ENCODE measurements around the gene ATP9B. TPM values are rescaled to one million over a fixed set of nuclear protein-coding genes. Genes with fewer than 3 reads are reported as not detected.

The ATP9B gene
- total and polyA plus RNA-seq, 4 donors = 7.1 to 31.4 (median 15.5) TPM

DNA sequence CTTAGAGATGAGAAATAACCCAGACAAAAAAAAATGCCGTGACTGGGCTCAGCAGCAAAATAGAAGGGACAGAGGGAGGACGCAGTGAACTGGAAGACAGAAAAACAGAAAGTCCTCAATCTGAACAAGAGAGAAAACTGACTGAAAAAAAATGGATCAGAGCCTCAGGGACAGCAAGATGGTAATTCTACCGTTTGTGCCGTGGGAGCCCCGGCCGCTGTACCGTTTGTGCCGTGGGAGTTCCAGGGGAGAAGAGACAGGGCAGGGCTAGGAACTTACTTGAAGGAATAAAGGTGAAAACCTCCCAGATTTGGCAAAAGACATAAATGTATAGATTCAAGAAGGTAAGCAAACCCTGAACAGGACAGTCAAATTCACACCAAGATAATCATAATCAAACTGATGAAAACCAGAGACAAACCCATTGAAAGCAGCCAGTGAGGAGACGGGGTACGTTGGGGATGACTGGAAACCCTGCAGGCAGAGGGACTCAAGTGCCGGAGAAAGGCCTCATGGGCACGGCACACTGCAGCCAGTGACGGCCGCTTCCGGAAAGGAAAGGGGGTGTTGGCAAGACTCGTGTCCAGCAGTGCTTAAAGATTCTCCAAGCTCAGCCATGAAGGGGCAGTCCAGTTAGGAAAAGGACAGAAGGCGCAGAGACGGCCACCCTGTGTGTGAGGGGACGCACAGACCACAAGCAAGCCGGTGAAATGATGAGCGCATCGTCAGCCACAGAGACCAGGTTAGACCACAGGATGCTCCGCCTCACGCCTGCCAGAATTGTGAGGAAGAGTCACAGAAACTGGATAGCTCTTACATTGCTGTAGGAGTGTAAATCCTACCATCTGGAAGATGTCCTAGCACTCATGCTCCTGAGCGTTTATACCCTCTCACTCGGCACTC is 286.5 kb downstream of the ATP9B start:
- Histone ChIP-seq H3K27me3 (ENCODE audit: control insufficient read depth in 4 of 4, insufficient read depth in 4 of 4, low read length in 3 of 4) (no peaks in the 10 kb centered on the region), H3K9me3 (ENCODE audit: control insufficient read depth in 4 of 4, low read length in 3 of 4) (no peaks in the 10 kb centered on the region), H3K4me3 (ENCODE audit: low read depth in 1 of 3, low read length in 3 of 3) (no peak overlapping the region), H3K27ac (ENCODE audit: low read depth in 1 of 2, low read length in 2 of 2) (no peak overlapping the region), H3K9ac (ENCODE audit: low read depth in 1 of 2, low read length in 2 of 2) (no peak overlapping the region), H3K4me1 (ENCODE audit: control insufficient read depth in 4 of 4, insufficient read depth in 4 of 4, low read length in 3 of 4) (no peaks in the 10 kb centered on the region), H3K36me3 (ENCODE audit: control insufficient read depth in 4 of 4, insufficient read depth in 3 of 4, low read depth in 1 of 4, low read length in 3 of 4) (peaks cover 1 to 30% (median 14%) of the 10 kb centered on the region in 4 donors)
- DNase-seq (ENCODE audit: low spot score) = no peak
- no peak for TF ChIP-seq ZBTB33 (IDR thresholded peaks at IDR 0.05)
- TF ChIP-seq MAX (IDR thresholded peaks at IDR 0.05) = no peak
- TF ChIP-seq GABPA (IDR thresholded peaks at IDR 0.05 in 1 of 2, conservative IDR thresholded peaks at IDR 0.05 in 1 of 2) = no peak
- no peak for TF ChIP-seq RAD21 (IDR thresholded peaks at IDR 0.05)
- TF ChIP-seq FOXA2 (IDR thresholded peaks at IDR 0.05) = no peak
- no peak for TF ChIP-seq SP1 (IDR thresholded peaks at IDR 0.05)
- no peak for TF ChIP-seq RXRA (IDR thresholded peaks at IDR 0.05)
- TF ChIP-seq HNF4G (IDR thresholded peaks at IDR 0.05) = no peak
- TF ChIP-seq JUND (IDR thresholded peaks at IDR 0.05) = no peak
- no peak for TF ChIP-seq NR2F2 (IDR thresholded peaks at IDR 0.05)
- TF ChIP-seq TAF1 (conservative IDR thresholded peaks at IDR 0.05) = no peak
- TF ChIP-seq EGR1 (IDR thresholded peaks at IDR 0.05; ENCODE audit: low read depth in 2 of 2) = no peak
- TF ChIP-seq HNF4A (conservative IDR thresholded peaks at IDR 0.05) = no peak
- TF ChIP-seq, protein P1, sequence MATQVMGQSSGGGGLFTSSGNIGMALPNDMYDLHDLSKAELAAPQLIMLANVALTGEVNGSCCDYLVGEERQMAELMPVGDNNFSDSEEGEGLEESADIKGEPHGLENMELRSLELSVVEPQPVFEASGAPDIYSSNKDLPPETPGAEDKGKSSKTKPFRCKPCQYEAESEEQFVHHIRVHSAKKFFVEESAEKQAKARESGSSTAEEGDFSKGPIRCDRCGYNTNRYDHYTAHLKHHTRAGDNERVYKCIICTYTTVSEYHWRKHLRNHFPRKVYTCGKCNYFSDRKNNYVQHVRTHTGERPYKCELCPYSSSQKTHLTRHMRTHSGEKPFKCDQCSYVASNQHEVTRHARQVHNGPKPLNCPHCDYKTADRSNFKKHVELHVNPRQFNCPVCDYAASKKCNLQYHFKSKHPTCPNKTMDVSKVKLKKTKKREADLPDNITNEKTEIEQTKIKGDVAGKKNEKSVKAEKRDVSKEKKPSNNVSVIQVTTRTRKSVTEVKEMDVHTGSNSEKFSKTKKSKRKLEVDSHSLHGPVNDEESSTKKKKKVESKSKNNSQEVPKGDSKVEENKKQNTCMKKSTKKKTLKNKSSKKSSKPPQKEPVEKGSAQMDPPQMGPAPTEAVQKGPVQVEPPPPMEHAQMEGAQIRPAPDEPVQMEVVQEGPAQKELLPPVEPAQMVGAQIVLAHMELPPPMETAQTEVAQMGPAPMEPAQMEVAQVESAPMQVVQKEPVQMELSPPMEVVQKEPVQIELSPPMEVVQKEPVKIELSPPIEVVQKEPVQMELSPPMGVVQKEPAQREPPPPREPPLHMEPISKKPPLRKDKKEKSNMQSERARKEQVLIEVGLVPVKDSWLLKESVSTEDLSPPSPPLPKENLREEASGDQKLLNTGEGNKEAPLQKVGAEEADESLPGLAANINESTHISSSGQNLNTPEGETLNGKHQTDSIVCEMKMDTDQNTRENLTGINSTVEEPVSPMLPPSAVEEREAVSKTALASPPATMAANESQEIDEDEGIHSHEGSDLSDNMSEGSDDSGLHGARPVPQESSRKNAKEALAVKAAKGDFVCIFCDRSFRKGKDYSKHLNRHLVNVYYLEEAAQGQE (IDR thresholded peaks at IDR 0.05) = no peak
- TF ChIP-seq, protein P2, sequence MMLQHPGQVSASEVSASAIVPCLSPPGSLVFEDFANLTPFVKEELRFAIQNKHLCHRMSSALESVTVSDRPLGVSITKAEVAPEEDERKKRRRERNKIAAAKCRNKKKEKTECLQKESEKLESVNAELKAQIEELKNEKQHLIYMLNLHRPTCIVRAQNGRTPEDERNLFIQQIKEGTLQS (IDR thresholded peaks at IDR 0.05) = no peak
- no peak for TF ChIP-seq CTCF (IDR thresholded peaks at IDR 0.05; ENCODE audit: low read depth, low read length, missing input control)
- TF ChIP-seq FOXA1 (IDR thresholded peaks at IDR 0.05) = no peak
- no peak for TF ChIP-seq YY1 (IDR thresholded peaks at IDR 0.05)
- WGBS = 91% methylated on average over 26 of the region's 26 CpGs

Data from liver (tissue), 9 donors.